ENCODE measurements around the gene DNAJB14. TPM values are rescaled to one million over a fixed set of nuclear protein-coding genes. Genes with fewer than 3 reads are reported as not detected.

The DNAJB14 gene
- total and polyA plus RNA-seq, 2 donors (not counting 1 experiment from before 2014, with no cell fraction given): 14.4 to 64.9 TPM

- Histone ChIP-seq H3K4me1 (ENCODE audit: control insufficient read depth in 2 of 2, insufficient read depth in 2 of 2, low read length in 2 of 2) (peaks cover 32 to 37% of the 10 kb centered on the region in 2 donors), H3K36me3 (replicated peaks in 1 of 2; ENCODE audit: control extremely low read depth in 1 of 2, control insufficient read depth in 1 of 2, extremely low read depth in 1 of 2, insufficient read depth in 2 of 2, low read length in 1 of 2) (peaks cover 19 to 41% of the 10 kb centered on the region in 2 experiments), H3K79me2 (ENCODE audit: control insufficient read depth, insufficient read depth, low read length) (peaks cover 48% of the 10 kb centered on the region), H3K4me2 (replicated peaks; ENCODE audit: low read depth, low read length, poor library complexity, severe bottlenecking) (no peak overlapping the region), H3K27me3 (replicated peaks in 1 of 4; ENCODE audit: control extremely low read depth in 1 of 4, control insufficient read depth in 3 of 4, insufficient read depth in 4 of 4, low read length in 3 of 4) (no peaks in the 10 kb centered on the region), H4K20me1 (ENCODE audit: control insufficient read depth, insufficient read depth, low read length, poor library complexity, severe bottlenecking) (peaks cover 21% of the 10 kb centered on the region), H3K9ac (ENCODE audit: low read length) (no peak overlapping the region), H3K9me3 (ENCODE audit: control extremely low read depth in 1 of 3, control insufficient read depth in 2 of 3, insufficient read depth in 1 of 3, low read length in 2 of 3) (no peaks in the 10 kb centered on the region), H3K27ac (ENCODE audit: low read length in 2 of 2) (peak overlapping the region in 1 of 2 donors; percentile 4), H3K4me3 (ENCODE audit: control extremely low read depth in 1 of 5, extremely low read depth in 1 of 5, insufficient read depth in 1 of 5, low read depth in 2 of 5, low read length in 4 of 5) (no peak overlapping the region), H2AFZ (ENCODE audit: insufficient read depth, low read depth, low read length, poor library complexity, severe bottlenecking) (no peak overlapping the region)
- intact Hi-C loops (cut with micrococcal nuclease): no loop called here
- 100% methylated on average over 2 of the region's 3 CpGs for WGBS (ENCODE audit: insufficient coverage)
- Mint-ChIP-seq H3K27ac (peak overlapping the region; percentile 0), H3K9me3 (ENCODE audit: insufficient read depth) (no peaks in the 10 kb centered on the region), H3K27me3 (no peaks in the 10 kb centered on the region), H3K4me1 (peaks cover 66% of the 10 kb centered on the region), H3K4me3 (no peak overlapping the region)
- no peak for DNase-seq
- no peak for TF ChIP-seq EZH2 (IDR thresholded peaks at IDR 0.05; ENCODE audit: borderline replicate concordance, insufficient read depth, low read depth, low read length, poor library complexity, severe bottlenecking)
- TF ChIP-seq, protein P1, sequence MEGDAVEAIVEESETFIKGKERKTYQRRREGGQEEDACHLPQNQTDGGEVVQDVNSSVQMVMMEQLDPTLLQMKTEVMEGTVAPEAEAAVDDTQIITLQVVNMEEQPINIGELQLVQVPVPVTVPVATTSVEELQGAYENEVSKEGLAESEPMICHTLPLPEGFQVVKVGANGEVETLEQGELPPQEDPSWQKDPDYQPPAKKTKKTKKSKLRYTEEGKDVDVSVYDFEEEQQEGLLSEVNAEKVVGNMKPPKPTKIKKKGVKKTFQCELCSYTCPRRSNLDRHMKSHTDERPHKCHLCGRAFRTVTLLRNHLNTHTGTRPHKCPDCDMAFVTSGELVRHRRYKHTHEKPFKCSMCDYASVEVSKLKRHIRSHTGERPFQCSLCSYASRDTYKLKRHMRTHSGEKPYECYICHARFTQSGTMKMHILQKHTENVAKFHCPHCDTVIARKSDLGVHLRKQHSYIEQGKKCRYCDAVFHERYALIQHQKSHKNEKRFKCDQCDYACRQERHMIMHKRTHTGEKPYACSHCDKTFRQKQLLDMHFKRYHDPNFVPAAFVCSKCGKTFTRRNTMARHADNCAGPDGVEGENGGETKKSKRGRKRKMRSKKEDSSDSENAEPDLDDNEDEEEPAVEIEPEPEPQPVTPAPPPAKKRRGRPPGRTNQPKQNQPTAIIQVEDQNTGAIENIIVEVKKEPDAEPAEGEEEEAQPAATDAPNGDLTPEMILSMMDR (IDR thresholded peaks at IDR 0.05): no peak
- ChIA-PET POLR2A (no interaction called here), CTCF (interaction anchor here (1.4 to 5.8 kb wide), 2 partner anchors 37 to 42 kb away, joined by 3 to 34 read pairs; partner anchors contain the start of gene DAPP1)
- ATAC-seq (ENCODE audit: low read depth): no peak
Measured at GRCh38 chr4:99853190-99853589, 93.2 kb downstream of the DNAJB14 start.

- peak overlapping the region in 1 of 2 donors; percentile 4 for H3K27ac ChIP-seq (ENCODE audit: low read length in 2 of 2)
- no peak overlapping the region for H3K4me3 ChIP-seq (ENCODE audit: control extremely low read depth in 1 of 5, extremely low read depth in 1 of 5, insufficient read depth in 1 of 5, low read depth in 2 of 5, low read length in 4 of 5)
- Mint-ChIP-seq H3K9me3 (ENCODE audit: insufficient read depth) (no peaks in the 10 kb centered on the region), H3K4me3 (no peak overlapping the region), H3K4me1 (peaks cover 68% of the 10 kb centered on the region), H3K27me3 (no peaks in the 10 kb centered on the region), H3K27ac (peak overlapping the region; percentile 23)
- no peaks in the 10 kb centered on the region for H3K9me3 ChIP-seq (ENCODE audit: control extremely low read depth in 1 of 3, control insufficient read depth in 2 of 3, insufficient read depth in 1 of 3, low read length in 2 of 3)
- DNase-seq (no peak), ATAC-seq (ENCODE audit: low read depth) (no peak)
- no peak for TF ChIP-seq EZH2 (IDR thresholded peaks at IDR 0.05; ENCODE audit: borderline replicate concordance, insufficient read depth, low read depth, low read length, poor library complexity, severe bottlenecking)
- TF ChIP-seq, protein P1 (IDR thresholded peaks at IDR 0.05): no peak
- no peak overlapping the region for H3K4me2 ChIP-seq (replicated peaks; ENCODE audit: low read depth, low read length, poor library complexity, severe bottlenecking)
- intact Hi-C loops (cut with micrococcal nuclease): no loop called here
- POLR2A ChIA-PET: no interaction called here
- no peaks in the 10 kb centered on the region for H3K27me3 ChIP-seq (replicated peaks in 1 of 4; ENCODE audit: control extremely low read depth in 1 of 4, control insufficient read depth in 3 of 4, insufficient read depth in 4 of 4, low read length in 3 of 4)
- H3K9ac ChIP-seq (ENCODE audit: low read length): no peak overlapping the region
- peaks cover 40% of the 10 kb centered on the region for H3K79me2 ChIP-seq (ENCODE audit: control insufficient read depth, insufficient read depth, low read length)
- H3K4me1 ChIP-seq (ENCODE audit: control insufficient read depth in 2 of 2, insufficient read depth in 2 of 2, low read length in 2 of 2): peaks cover 39 to 45% of the 10 kb centered on the region in 2 donors
- WGBS (ENCODE audit: insufficient coverage): no CpG with 5 or more reads among the region's 3 CpGs
- CTCF ChIA-PET: interaction anchor here (1.0 to 5.8 kb wide), 4 partner anchors 32 to 42 kb away, joined by 3 to 34 read pairs (median 8); partner anchors contain the start of genes DAPP1 and LAMTOR3
- no peak overlapping the region for H2AFZ ChIP-seq (ENCODE audit: insufficient read depth, low read depth, low read length, poor library complexity, severe bottlenecking)
- peaks cover 16 to 41% of the 10 kb centered on the region in 2 experiments for H3K36me3 ChIP-seq (replicated peaks in 1 of 2; ENCODE audit: control extremely low read depth in 1 of 2, control insufficient read depth in 1 of 2, extremely low read depth in 1 of 2, insufficient read depth in 2 of 2, low read length in 1 of 2)
- H4K20me1 ChIP-seq (ENCODE audit: control insufficient read depth, insufficient read depth, low read length, poor library complexity, severe bottlenecking): peaks cover 29% of the 10 kb centered on the region
Measured at GRCh38 chr4:99852199-99852749, 94.1 kb downstream of the DNAJB14 start.
